ENCODE results near the gene SELENOF.
"Not testable (repeated sequence)": the region's sequence is repeated elsewhere in the genome, so short reads cannot be mapped to it uniquely, and the experiment has no call there.

SELENOF gene

GRCh38 chr1:86872086-86872485 lies 41.8 kb downstream of the SELENOF start:
- TF ChIP-seq CTCF (conservative IDR thresholded peaks at IDR 0.05; ENCODE audit: low read depth, low read length): no peak
- DNase-seq (ENCODE audit: low read depth): peak; percentile 33
- no peak overlapping the region for H3K4me3 ChIP-seq (ENCODE audit: low read depth, low read length)

- TF ChIP-seq CTCF (conservative IDR thresholded peaks at IDR 0.05; ENCODE audit: low read depth, low read length): no peak
- H3K4me3 ChIP-seq (ENCODE audit: low read depth, low read length): no peak overlapping the region
- DNase-seq (ENCODE audit: low read depth): no peak
These were observed 42.9 kb downstream of the SELENOF start for GRCh38 chr1:86871001-86871400.

GRCh38 chr1:86868477-86868876 lies 45.4 kb downstream of the SELENOF start:
- H3K4me3 ChIP-seq (ENCODE audit: low read depth, low read length): no peak overlapping the region
- DNase-seq (ENCODE audit: low read depth): peak; percentile 42
- TF ChIP-seq CTCF (conservative IDR thresholded peaks at IDR 0.05; ENCODE audit: low read depth, low read length): no peak

GRCh38 chr1:86867278-86867677 lies 46.6 kb downstream of the SELENOF start:
- not testable (repeated sequence) for DNase-seq (ENCODE audit: low read depth); H3K4me3 ChIP-seq (ENCODE audit: low read depth, low read length)

- TF ChIP-seq CTCF (conservative IDR thresholded peaks at IDR 0.05; ENCODE audit: low read depth, low read length): no peak
- H3K4me3 ChIP-seq (ENCODE audit: low read depth, low read length): no peak overlapping the region
- DNase-seq (ENCODE audit: low read depth): peak; percentile 78
These were observed 47.3 kb downstream of the SELENOF start for GRCh38 chr1:86866665-86867064.

- no peak for DNase-seq (ENCODE audit: low read depth)
- no peak for TF ChIP-seq CTCF (conservative IDR thresholded peaks at IDR 0.05; ENCODE audit: low read depth, low read length)
- H3K4me3 ChIP-seq (ENCODE audit: low read depth, low read length): no peak overlapping the region
These were observed 47.8 kb downstream of the SELENOF start for GRCh38 chr1:86865973-86866637.

- no peak for TF ChIP-seq CTCF (conservative IDR thresholded peaks at IDR 0.05; ENCODE audit: low read depth, low read length)
- no peak for DNase-seq (ENCODE audit: low read depth)
- no peak overlapping the region for H3K4me3 ChIP-seq (ENCODE audit: low read depth, low read length)
These were observed 51.0 kb downstream of the SELENOF start for GRCh38 chr1:86862920-86863319.

All from choroid plexus epithelial cell (primary cell).